Colonic mucosa (tissue), 4 donors: ENCODE data around the gene GPRASP2. TPM values are rescaled to one million over a fixed set of nuclear protein-coding genes. Genes with fewer than 3 reads are reported as not detected.

ENCODE experiments used
- DNase-seq: peaks from one replicate; pipeline ENCODE4 v3.0.0-alpha.2; 2020
- H3K27ac ChIP-seq: fragments of 200-600 bp; one replicate; pipeline ENCODE4 v1.8.0; 2021
- H3K27me3 ChIP-seq: fragments of 200-600 bp; one replicate; pipeline ENCODE4 v1.8.0; 2021
- H3K36me3 ChIP-seq: fragments of 200-600 bp; one replicate; pipeline ENCODE4 v1.8.0; 2021
- H3K4me1 ChIP-seq: fragments of 200-600 bp; one replicate; pipeline ENCODE4 v1.8.0; 2021; ENCODE audit warnings: mild to moderate bottlenecking
- H3K4me3 ChIP-seq: fragments of 200-600 bp; one replicate; pipeline ENCODE4 v1.8.0; 2021
- H3K9ac ChIP-seq, 2 donors: one replicate each; pipeline ENCODE4 v1.7.0; 2013; ENCODE audit warnings: control low read depth in 2 of 2, low read depth in 2 of 2, low read length in 2 of 2
- H3K9me3 ChIP-seq: fragments of 200-600 bp; one replicate; pipeline ENCODE4 v1.8.0; 2021
- intact Hi-C: fragments of 100-400 bp; cut with DNase I; formaldehyde crosslinking; loops from one replicate; pipeline ENCODE4 v1.14.1; 2022
- total RNA-seq, 2 donors: library from RNA; stranded (reverse); fragmentation: NEBNext Ultra II Directional in 1 of 2; extraction: Animal tissue kit (Norgen Biotek cat#: 25700) in 1 of 2; gene quantifications; one replicate each; pipeline ENCODE4 v1.2.1, GENCODE V29; 2021
- TF ChIP-seq, protein P1 (sequence below): fragments of 200-600 bp; IDR thresholded peaks from one replicate; pipeline ENCODE4 v1.8.0; 2022; ENCODE audit warnings: antibody characterized with exemption, mild to moderate bottlenecking
- donor health status: healthy.
- donor health status: DM: no; HTN: no; CAD: no.
- donor health status: DM: no; HTN: no; CAD: no.

The GPRASP2 gene
- total RNA-seq, 2 donors from 2014 or later: 2.2 to 4.6 TPM

DNA sequence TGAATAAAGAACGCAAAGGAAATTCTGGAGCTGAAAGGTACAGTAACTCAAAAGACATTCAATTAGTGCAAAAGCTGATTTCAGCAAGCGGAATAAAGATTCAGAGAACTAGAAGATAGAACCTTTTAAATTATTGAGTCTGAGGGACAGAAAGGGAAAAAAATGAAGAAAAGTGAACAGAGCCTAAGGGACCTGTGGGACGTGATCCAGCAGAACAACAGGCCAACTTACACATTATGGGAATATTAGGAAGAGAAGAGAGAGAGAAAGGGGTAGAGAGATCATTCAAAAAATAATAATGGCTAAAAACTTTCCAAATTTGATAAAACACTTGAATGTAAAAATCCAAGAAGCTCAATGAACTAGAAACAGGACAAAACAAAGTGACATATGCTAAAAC lies 17.5 kb upstream of the GPRASP2 start:
- Histone ChIP-seq H3K4me3 (no peak overlapping the region), H3K36me3 (no peaks in the 10 kb centered on the region), H3K9me3 (no peaks in the 10 kb centered on the region), H3K27ac (no peak overlapping the region), H3K9ac (no peak overlapping the region), H3K4me1 (no peaks in the 10 kb centered on the region), H3K27me3 (no peaks in the 10 kb centered on the region)
- no peak for DNase-seq
- intact Hi-C loops: no loop called here
- TF ChIP-seq, protein P1, sequence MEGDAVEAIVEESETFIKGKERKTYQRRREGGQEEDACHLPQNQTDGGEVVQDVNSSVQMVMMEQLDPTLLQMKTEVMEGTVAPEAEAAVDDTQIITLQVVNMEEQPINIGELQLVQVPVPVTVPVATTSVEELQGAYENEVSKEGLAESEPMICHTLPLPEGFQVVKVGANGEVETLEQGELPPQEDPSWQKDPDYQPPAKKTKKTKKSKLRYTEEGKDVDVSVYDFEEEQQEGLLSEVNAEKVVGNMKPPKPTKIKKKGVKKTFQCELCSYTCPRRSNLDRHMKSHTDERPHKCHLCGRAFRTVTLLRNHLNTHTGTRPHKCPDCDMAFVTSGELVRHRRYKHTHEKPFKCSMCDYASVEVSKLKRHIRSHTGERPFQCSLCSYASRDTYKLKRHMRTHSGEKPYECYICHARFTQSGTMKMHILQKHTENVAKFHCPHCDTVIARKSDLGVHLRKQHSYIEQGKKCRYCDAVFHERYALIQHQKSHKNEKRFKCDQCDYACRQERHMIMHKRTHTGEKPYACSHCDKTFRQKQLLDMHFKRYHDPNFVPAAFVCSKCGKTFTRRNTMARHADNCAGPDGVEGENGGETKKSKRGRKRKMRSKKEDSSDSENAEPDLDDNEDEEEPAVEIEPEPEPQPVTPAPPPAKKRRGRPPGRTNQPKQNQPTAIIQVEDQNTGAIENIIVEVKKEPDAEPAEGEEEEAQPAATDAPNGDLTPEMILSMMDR: no peak

DNA sequence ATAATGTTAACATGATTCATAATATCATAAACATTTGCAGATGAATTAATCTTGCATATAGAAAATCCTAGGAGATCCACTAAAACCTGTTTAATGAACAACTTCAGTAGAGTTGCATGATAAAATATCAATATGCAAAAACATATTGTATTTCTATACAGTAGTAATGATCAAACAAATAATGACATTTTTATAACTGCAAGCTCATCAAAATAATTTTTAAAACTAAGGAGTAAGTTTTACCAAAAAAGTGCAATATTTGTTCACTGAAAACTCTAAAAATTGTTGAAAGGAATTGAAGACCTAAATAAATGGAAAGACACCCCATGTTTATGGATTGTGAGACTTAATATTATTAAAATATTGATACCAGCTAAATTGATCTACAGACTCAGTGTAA lies 15.9 kb upstream of the GPRASP2 start:
- Histone ChIP-seq H3K27me3 (no peaks in the 10 kb centered on the region), H3K36me3 (no peaks in the 10 kb centered on the region), H3K9ac (no peak overlapping the region), H3K9me3 (no peaks in the 10 kb centered on the region), H3K4me1 (no peaks in the 10 kb centered on the region), H3K27ac (no peak overlapping the region), H3K4me3 (no peak overlapping the region)
- TF ChIP-seq, protein P1: no peak
- intact Hi-C loops: no loop called here
- no peak for DNase-seq

DNA sequence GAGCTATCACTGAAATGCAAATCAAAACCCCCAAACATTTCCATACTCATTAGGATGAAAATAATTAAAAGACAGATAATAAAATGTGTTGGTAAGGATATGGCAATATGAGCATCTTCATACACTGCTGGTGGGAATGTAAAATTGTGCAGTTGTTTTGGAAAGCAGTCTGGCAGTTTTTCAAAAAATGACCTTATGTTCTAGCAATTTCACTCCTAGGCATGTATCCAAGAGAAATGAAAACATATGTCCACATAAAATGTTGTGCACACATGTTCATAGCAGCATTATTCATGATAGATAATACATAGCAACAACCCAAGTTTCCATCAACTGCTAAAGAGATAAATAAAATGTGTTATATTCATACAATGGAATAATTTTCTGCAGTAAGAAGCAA lies 14.8 kb upstream of the GPRASP2 start:
- Histone ChIP-seq H3K27me3 (no peaks in the 10 kb centered on the region), H3K4me3 (no peak overlapping the region), H3K9me3 (no peaks in the 10 kb centered on the region), H3K9ac (no peak overlapping the region), H3K4me1 (no peaks in the 10 kb centered on the region), H3K27ac (no peak overlapping the region), H3K36me3 (no peaks in the 10 kb centered on the region)
- no peak for DNase-seq
- TF ChIP-seq, protein P1: no peak
- intact Hi-C loops: no loop called here

DNA sequence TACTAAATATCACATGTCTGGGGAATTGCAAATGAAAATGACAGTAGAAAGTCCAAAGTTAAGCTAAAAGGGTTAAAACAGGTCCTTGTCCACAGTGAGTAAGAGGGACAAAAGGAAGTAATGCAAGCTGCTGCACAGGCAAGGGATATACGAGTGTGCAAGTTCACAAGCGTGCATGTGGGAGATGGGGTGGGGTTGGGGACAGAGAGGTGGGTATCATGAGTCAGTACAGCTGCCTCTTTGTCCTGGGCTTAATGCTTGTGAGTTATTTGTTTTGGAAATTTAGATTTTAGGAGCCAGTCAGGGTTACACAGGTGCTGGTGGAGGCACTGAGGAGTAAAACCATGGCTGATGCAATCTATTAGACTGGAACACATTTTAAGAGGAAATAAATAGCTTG lies 3.3 kb upstream of the GPRASP2 start:
- no peak overlapping the region for H3K27ac ChIP-seq
- no peak overlapping the region for H3K4me3 ChIP-seq
- intact Hi-C loops: no loop called here
- H3K9ac ChIP-seq: no peak overlapping the region
- H3K27me3 ChIP-seq: peaks cover 12% of the 10 kb centered on the region
- TF ChIP-seq, protein P1: no peak
- H3K9me3 ChIP-seq: no peaks in the 10 kb centered on the region
- H3K4me1 ChIP-seq: no peaks in the 10 kb centered on the region
- no peak for DNase-seq
- H3K36me3 ChIP-seq: no peaks in the 10 kb centered on the region

DNA sequence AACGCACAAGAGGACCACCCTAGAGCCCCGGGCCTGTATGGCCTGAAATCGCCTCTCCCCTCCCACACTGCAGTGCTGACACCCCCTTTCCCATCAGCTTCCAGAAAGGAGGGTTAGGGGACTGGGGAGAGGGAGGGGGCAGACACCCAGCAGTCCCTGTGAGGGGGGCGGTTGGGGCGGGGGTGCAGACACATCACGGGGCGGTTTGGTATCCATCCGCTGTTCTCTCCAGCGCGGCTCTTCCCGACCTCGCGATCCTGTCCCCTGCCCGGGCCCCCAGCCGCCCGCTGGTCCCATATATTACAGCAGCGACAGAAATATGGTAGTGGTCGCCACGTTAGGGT lies 404 bp upstream of the GPRASP2 start:
- Histone ChIP-seq H3K9me3 (no peaks in the 10 kb centered on the region), H3K27me3 (peaks cover 12% of the 10 kb centered on the region), H3K4me1 (no peaks in the 10 kb centered on the region), H3K4me3 (peak overlapping the region; percentile 59), H3K9ac (peak overlapping the region in 1 of 2 donors; percentile 60), H3K27ac (no peak overlapping the region), H3K36me3 (no peaks in the 10 kb centered on the region)
- TF ChIP-seq, protein P1: no peak
- DNase-seq: no peak
- intact Hi-C loops: no loop called here
